Endodermal cell (in vitro differentiated cells): ENCODE measurements around the gene MRTFB. TPM values are rescaled to one million over a fixed set of nuclear protein-coding genes. Genes with fewer than 3 reads are reported as not detected.

Experiments used
- DNase-seq: peaks from one replicate; pipeline ENCODE4 v3.0.0-alpha.2; 2017
- H3K27ac ChIP-seq: 2 replicates; pipeline ENCODE4 v1.5.1; 2013; ENCODE audit warnings: mild to moderate bottlenecking, low read depth, low read length, moderate library complexity
- H3K27me3 ChIP-seq: 2 replicates; pipeline ENCODE4 v1.6.1; 2013; ENCODE audit warnings: mild to moderate bottlenecking, low read length, moderate library complexity; ENCODE audit not compliant: insufficient read depth, control insufficient read depth, poor library complexity, severe bottlenecking
- H3K36me3 ChIP-seq: 2 replicates; pipeline ENCODE4 v1.7.0; 2013; ENCODE audit warnings: mild to moderate bottlenecking, low read length, moderate library complexity; ENCODE audit not compliant: control insufficient read depth, insufficient read depth
- H3K4me1 ChIP-seq: one replicate; pipeline ENCODE4 v1.7.0; 2013; ENCODE audit warnings: low read length; ENCODE audit not compliant: control insufficient read depth, insufficient read depth
- H3K4me3 ChIP-seq: 2 replicates; pipeline ENCODE4 v1.5.1; 2013; ENCODE audit warnings: mild to moderate bottlenecking, low read length, moderate library complexity
- H3K9ac ChIP-seq: 2 replicates; pipeline ENCODE4 v1.6.1; 2013; ENCODE audit warnings: mild to moderate bottlenecking, low read length, moderate library complexity; ENCODE audit not compliant: poor library complexity, severe bottlenecking; ENCODE audit errors: extremely low read depth
- H3K9me3 ChIP-seq: 2 replicates; pipeline ENCODE4 v1.6.1; 2013; ENCODE audit warnings: mild to moderate bottlenecking, low read length, moderate library complexity; ENCODE audit not compliant: control insufficient read depth
- H3K27ac Mint-ChIP-seq: 2 replicates; pipeline ENCODE4 v1.8.0; 2020; ENCODE audit warnings: mixed read lengths
- H3K27me3 Mint-ChIP-seq: 2 replicates; pipeline ENCODE4 v1.8.0; 2021; ENCODE audit warnings: mild to moderate bottlenecking, mixed read lengths; ENCODE audit not compliant: insufficient read depth
- H3K36me3 Mint-ChIP-seq: 2 replicates; pipeline ENCODE4 v1.8.0; 2020; ENCODE audit warnings: low read depth, mixed read lengths
- H3K4me1 Mint-ChIP-seq: 2 replicates; pipeline ENCODE4 v1.8.0; 2020; ENCODE audit warnings: mixed read lengths
- H3K4me3 Mint-ChIP-seq: 2 replicates; pipeline ENCODE4 v1.8.0; 2020; ENCODE audit warnings: mild to moderate bottlenecking, moderate library complexity, mixed read lengths
- H3K9me3 Mint-ChIP-seq: 2 replicates; pipeline ENCODE4 v1.8.0; 2020; ENCODE audit warnings: mild to moderate bottlenecking, mixed read lengths
- WGBS, 2 experiments: methylation state at CpG; one replicate each; pipeline versions ENCODE4 v1.1.5 to v1.1.7; 2013; ENCODE audit warnings: missing lambda C conversion rate in 2 of 2, mixed read lengths in 1 of 2; ENCODE audit not compliant: insufficient coverage in 1 of 2, insufficient read length in 1 of 2; 5-methylcytosine and 5-hydroxymethylcytosine counted together
- total RNA-seq, 2 donors: library from RNA; stranded (reverse); fragmentation: NEBNext Ultra II Directional in 1 of 2; extraction: Animal tissue kit (Norgen Biotek cat#: 25700) in 1 of 2; gene quantifications; 2 replicates in 1 of 2; 3 replicates in 1 of 2; pipeline ENCODE4 v1.2.1, GENCODE V29; 2021
- TF ChIP-seq, protein P1 (sequence below): fragments of 200-600 bp; sonication (generic); conservative IDR thresholded peaks from 2 replicates; pipeline ENCODE4 v1.5.0; 2021; ENCODE audit warnings: antibody characterized with exemption, mild to moderate bottlenecking

MRTFB gene
- total RNA-seq, 2 donors from 2014 or later, result 49.4 to 58.6 TPM

DNA sequence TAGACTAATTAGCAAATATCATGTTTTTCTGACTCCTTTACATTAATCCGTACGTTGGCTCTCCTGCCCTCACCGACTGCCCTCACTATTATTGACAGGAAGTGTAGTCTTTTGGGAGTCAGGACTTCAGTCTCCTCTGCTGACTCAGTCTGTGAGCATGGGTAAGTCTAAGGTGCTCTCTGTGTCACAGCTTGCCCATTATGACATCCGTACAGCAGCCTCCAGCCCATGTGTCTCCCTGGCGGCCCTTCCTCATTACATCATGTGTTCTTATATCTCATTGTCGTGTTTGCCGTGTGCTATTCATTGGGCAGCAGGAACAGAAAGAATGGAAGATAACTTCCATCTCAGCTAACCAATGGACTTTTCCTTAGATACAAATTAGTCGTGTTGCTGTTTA is 77.5 kb downstream of the MRTFB start:
- 97% methylated on average over 8 of the region's 8 CpGs for WGBS, 2 experiments
- Mint-ChIP-seq H3K27me3 (no peaks in the 10 kb centered on the region), H3K4me1 (peaks cover 8% of the 10 kb centered on the region), H3K36me3 (peaks cover 3% of the 10 kb centered on the region), H3K27ac (no peak overlapping the region), H3K9me3 (no peaks in the 10 kb centered on the region), H3K4me3 (no peak overlapping the region)
- Histone ChIP-seq H3K9ac (no peak overlapping the region), H3K27me3 (no peaks in the 10 kb centered on the region), H3K4me1 (no peaks in the 10 kb centered on the region), H3K4me3 (no peak overlapping the region), H3K9me3 (no peaks in the 10 kb centered on the region), H3K27ac (no peak overlapping the region), H3K36me3 (peaks cover 22% of the 10 kb centered on the region)
- DNase-seq, result no peak
- TF ChIP-seq, protein P1, sequence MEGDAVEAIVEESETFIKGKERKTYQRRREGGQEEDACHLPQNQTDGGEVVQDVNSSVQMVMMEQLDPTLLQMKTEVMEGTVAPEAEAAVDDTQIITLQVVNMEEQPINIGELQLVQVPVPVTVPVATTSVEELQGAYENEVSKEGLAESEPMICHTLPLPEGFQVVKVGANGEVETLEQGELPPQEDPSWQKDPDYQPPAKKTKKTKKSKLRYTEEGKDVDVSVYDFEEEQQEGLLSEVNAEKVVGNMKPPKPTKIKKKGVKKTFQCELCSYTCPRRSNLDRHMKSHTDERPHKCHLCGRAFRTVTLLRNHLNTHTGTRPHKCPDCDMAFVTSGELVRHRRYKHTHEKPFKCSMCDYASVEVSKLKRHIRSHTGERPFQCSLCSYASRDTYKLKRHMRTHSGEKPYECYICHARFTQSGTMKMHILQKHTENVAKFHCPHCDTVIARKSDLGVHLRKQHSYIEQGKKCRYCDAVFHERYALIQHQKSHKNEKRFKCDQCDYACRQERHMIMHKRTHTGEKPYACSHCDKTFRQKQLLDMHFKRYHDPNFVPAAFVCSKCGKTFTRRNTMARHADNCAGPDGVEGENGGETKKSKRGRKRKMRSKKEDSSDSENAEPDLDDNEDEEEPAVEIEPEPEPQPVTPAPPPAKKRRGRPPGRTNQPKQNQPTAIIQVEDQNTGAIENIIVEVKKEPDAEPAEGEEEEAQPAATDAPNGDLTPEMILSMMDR, result no peak

DNA sequence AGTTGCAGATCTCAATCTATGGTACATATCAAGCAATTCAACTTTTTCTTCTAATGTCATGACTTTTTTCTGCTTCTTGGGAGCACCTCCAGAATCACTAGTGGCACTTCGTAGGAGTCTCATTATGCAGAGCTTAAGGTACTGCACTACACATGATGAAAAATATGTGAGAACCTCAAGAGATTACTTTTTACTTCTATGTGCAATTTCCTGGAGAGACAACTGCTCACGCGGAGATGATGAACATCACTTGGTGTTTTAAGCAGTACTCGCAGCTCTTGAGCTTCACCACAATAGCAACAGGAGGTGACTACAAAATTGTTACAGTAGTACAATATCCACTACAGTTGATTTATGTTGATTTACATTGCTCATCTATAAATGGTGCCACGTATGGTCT is 79.7 kb downstream of the MRTFB start:
- 94 to 100% methylated on average over 2 to 4 of the region's 5 CpGs for WGBS, 2 experiments
- Mint-ChIP-seq H3K27me3 (no peaks in the 10 kb centered on the region), H3K4me3 (no peak overlapping the region), H3K27ac (no peak overlapping the region), H3K9me3 (no peaks in the 10 kb centered on the region), H3K36me3 (peaks cover 9% of the 10 kb centered on the region), H3K4me1 (peaks cover 8% of the 10 kb centered on the region)
- DNase-seq, result no peak
- TF ChIP-seq, protein P1, result no peak
- no peak overlapping the region for H3K9ac ChIP-seq
- H3K27ac ChIP-seq, result no peak overlapping the region
- H3K4me1 ChIP-seq, result no peaks in the 10 kb centered on the region
- no peaks in the 10 kb centered on the region for H3K27me3 ChIP-seq
- H3K9me3 ChIP-seq, result no peaks in the 10 kb centered on the region
- peaks cover 17% of the 10 kb centered on the region for H3K36me3 ChIP-seq
- no peak overlapping the region for H3K4me3 ChIP-seq

DNA sequence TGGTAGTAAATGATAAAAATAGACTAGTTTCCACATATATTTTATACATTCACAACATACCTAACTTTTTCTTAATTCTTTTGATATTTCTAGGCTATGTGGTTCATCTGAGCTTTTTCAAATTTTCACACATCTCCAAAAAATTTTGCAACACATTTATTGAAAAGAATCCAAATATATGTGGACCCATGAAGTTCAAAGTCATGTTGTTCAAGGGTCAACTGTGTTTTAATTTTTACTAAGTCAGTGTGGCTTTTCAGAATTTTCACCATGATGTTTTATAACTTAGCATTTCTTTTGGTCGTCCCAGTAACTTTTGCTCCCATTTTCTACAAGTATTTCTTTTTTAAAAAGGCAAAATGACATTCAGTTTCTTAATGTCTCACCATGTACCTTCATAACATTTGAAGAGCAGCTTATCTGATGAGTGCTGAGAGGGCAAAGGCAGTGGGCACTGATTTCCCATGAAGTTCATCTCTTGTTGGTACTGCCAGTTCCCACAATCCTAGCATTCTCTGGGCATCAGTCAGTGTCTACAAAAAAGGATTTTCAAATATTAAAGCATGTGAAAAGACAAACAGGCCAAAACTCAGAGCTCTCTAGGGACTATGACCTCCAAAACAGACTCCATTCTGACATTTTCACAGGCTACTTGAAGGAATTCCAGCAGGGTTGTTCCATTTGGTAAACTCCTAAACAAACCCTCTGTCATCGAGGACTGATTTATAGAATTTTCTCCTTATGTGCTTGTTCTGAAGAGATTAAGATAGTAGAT is 80.3 kb downstream of the MRTFB start:
- TF ChIP-seq, protein P1, result no peak
- H3K27ac Mint-ChIP-seq, result peak overlapping the region; percentile 17
- peaks cover 9% of the 10 kb centered on the region for H3K36me3 Mint-ChIP-seq
- H3K4me1 Mint-ChIP-seq, result peaks cover 8% of the 10 kb centered on the region
- Histone ChIP-seq H3K27me3 (no peaks in the 10 kb centered on the region), H3K9me3 (no peaks in the 10 kb centered on the region), H3K36me3 (peaks cover 16% of the 10 kb centered on the region), H3K4me1 (no peaks in the 10 kb centered on the region), H3K27ac (no peak overlapping the region), H3K9ac (no peak overlapping the region), H3K4me3 (no peak overlapping the region)
- no peaks in the 10 kb centered on the region for H3K27me3 Mint-ChIP-seq
- DNase-seq, result no peak
- WGBS, 2 experiments, result 89% methylated on average over 2 of the region's 2 CpGs
- H3K4me3 Mint-ChIP-seq, result no peak overlapping the region
- H3K9me3 Mint-ChIP-seq, result no peaks in the 10 kb centered on the region
